Adrenal gland (tissue), 5 donors: ENCODE results near the gene CDHR1.

ENCODE experiments used
- CTCF ChIP-seq, 6 experiments: fragments of 450-650 bp in 4 of 6; fragments of 200-600 bp in 2 of 6; sonication (generic) in 1 of 6; IDR thresholded peaks; 1 replicate in 5 of 6; 2 replicates in 1 of 6; pipeline versions ENCODE4 v1.5.1 to v1.8.0; 2016 to 2021; ENCODE audit warnings: antibody characterized with exemption in 6 of 6, mild to moderate bottlenecking in 2 of 6, moderate library complexity in 1 of 6
- POLR2A ChIP-seq, 2 donors: fragments of 450-650 bp; IDR thresholded peaks; one replicate each; pipeline ENCODE4 v1.6.1; 2017; ENCODE audit warnings: antibody characterized with exemption in 2 of 2, mild to moderate bottlenecking in 2 of 2, moderate library complexity in 1 of 2
- donor health status: DM: no; HTN: no; CAD: no.

DNA sequence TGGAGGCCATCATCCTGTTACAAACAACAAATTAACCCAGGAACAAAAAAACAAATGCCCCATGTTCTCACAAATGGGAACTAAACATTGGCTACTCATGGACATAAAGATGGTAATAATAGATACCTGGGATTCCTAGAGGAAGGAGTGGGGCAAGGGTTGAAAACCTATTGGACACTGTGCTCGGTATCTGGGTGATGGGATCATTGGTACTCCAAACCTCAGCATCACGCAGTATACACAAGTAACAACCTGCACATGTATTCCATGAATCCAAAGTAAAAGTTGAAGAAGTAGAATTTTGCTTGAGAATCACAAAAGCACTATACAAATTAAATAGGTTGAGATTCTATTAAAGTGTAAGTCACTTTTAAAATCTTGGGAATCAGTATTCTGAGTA is 38.3 kb upstream of the CDHR1 start:
- TF ChIP-seq POLR2A (IDR thresholded peaks at IDR 0.05) (no peak), CTCF (IDR thresholded peaks at IDR 0.05) (no peak)
